Stimulated activated CD4-positive, alpha-beta T cell treated with anti-CD3 and anti-CD28 coated beads, TNF-alpha, amount 100 ng/mL, for 24 hours (primary cell): Measurements from ENCODE around the gene SCN4A.
A peak's percentile ranks its signal among the peaks of the same experiment; 100 is the strongest.

Experiments used
- DNase-seq, 3 experiments: peaks; one replicate each; pipeline ENCODE4 v3.0.0-alpha.2; 2020; ENCODE audit warnings: low read depth in 3 of 3

SCN4A gene

DNA sequence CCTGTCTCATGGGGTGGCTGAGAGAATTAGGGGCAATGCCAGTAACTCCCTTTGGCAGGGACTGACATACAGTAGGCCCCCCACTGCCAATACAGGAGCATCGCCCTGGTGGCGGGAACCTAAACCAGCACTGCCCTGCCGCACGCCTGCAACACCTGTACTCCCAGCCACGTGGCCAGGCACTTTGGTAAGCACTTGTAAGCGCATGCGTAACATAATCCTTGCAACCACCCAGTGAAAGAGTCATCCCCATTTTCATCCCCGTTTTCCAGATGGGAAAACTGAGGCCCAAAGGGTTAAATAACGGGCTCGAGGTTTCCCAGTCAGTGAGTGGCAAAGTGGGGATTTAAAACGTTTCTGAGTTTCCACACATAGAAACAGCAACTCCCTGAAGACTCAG is 17.5 kb downstream of the SCN4A start:
- DNase-seq: no peak

GRCh38 chr17:63954402-63955063 is 18.2 kb downstream of the SCN4A start:
- DNase-seq: no peak

DNA sequence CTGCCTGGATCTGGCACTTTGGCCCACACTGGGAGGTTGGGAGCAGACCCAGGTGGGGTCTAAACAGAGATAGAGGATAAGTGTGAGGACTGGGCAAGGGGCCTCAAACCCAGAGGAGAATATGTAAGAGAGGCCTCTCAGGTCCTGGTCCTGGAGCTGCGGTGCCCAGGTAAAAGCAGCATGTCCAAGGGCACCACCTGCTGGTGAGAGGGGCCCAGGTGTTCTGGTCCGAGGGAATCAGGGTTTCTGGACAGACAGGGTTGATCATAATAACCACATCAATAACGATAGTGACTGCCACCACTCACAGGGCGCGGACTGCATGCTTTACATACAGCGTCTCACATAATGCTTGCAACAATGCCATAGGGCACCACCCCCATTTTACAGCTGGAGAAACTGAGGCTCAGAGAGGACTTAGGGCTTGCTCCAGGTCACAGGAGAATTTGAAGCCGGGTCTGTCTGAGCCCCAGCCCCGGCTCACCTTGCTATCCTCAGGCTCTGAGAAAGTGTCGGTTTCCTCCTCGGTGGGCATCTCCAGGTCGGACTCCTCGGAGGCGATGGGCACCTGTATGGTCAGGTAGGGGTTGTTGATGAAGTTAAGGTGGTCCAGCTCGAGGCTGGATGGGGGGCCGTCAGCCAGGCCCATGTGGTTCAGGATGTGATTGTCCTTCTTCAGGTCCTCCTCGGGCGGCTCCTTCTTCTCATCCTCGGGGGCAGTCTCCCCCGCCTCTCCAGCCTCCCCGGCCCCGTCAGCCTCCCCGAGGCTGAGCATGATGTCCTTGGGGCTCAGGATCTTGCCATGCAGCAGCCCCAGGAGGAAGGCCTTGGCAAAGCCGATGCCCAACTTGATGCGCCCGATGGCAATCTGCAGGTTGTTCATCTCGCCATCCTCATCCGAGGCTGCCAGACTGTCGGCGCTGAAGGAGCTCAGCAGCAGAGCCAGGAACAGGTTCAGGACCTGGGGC is 21.5 kb downstream of the SCN4A start:
- no peak for DNase-seq

DNA sequence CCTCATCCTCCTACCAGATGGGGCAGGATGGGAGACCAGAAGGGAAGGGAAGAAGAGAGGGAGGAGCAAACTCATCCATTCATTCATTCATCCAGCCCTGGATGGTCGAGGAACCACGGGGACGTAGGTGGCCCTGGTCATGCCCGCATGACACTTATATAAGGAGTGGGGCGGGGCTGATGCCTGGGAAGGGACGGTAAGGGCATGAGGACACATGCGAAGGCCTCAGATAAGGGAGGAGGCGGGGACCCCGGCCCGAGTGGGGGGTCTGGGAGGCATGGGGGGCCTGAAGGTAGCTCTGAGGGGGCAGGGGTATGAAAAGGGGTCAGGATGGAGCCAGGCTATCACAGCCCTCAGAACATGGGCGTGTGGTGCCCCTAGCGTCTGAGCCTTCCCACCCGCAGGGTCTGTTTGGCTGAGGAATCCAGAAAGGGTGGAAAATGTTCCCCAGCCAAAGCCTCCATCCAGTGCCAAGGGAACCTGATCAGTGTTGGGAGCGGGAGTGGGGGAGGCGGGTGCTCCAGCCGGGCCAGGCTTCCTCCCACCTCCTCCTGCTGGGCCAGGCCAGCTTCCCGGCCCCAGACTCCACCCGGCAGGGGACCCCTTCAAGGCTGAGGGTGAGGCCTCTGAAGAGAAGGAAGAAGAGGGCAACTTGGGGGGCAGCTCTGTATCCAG is 23.0 kb downstream of the SCN4A start:
- DNase-seq: no peak

- no peak for DNase-seq
Measured at GRCh38 chr17:63948521-63948920, 24.2 kb downstream of the SCN4A start.

DNA sequence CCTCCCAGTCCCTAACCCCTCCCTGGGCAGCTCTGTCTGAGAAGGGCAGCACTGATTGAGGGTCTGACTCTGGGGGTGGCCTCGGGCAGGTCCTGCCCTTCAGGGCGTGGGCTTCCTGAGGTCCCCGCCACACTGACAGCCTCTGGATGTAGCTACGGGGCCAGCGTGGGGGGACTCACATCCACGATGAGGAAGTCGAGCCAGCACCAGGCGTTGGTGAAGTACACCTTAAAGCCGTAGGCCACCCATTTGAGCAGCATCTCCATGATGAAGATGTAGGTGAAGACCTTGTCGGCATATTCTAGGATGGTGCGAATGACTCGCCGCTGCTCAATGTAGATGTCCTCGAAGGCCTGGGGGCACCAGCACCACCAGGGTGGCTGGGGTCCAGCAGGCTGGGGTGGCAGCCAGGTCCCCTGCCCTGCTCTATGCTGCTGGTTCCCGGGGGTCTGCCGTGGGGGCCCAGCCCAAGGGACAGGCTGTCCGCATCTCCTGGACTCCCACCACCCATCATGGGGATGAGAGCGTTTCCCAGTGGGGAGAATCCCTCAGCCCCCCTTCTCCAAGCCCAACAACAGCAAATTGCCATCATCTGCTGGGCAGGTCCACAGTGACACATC is 24.9 kb downstream of the SCN4A start:
- DNase-seq: no peak

- peak; percentile 35 to 50 (median 44) for DNase-seq
Measured at GRCh38 chr17:63946440-63947363, 26.0 kb downstream of the SCN4A start.

GRCh38 chr17:63945784-63946439 is 26.8 kb downstream of the SCN4A start:
- no peak for DNase-seq

DNA sequence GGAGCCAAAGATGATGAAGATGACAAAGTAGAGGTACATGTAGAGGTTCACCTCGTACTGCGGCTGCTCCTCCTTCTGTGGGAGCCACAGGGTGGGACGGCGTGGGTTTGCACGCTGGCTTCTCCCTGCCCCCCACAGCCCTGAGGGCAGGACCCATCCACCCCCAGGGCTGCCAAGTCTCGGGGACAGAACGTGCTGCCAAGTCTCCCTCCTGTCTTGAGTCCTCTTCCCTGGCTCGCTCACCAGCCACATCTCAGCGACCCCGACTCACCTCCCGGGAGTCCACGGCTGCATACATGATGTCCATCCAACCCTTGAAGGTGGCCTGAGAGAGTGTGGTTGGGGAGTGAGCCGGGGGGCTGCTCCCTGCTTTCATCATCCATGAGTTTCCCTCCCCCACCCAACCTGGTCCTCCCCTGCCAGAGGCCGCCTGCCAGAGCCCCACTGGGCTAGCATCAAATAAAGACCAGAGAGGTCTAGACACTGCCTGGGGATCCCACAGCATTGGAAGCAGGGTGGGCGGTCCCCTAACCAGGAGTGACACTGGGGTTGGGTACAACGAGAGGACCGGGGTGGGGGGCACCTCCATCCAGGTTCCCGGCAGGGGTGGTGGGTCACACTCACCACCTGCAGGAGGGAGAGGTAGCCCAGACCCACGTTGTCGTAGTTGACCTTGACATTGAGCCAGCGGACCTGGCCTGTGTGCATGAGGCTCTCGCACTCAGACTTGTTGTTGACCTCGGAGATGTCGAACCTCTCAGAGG is 27.8 kb downstream of the SCN4A start:
- no peak for DNase-seq

DNA sequence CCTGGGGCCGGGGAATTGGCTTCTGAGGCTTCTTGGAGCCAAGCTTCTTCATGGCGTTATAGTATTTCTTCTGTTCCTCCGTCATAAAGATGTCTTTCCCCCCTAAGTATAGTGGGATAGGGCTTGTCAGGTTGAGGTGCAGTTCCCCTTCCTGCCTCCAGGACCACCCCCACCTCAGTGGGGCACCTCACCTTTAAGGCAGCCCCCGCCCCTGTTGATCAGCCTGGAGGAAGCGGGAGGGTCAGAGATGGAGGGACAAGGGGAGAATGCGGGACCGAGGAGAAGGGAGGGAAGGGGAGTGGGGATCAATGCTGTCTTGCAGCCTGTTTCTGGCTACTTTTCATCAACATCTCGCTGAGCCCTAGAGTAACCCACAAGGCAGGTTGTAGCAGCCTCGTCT is 29.0 kb downstream of the SCN4A start:
- DNase-seq: no peak

DNA sequence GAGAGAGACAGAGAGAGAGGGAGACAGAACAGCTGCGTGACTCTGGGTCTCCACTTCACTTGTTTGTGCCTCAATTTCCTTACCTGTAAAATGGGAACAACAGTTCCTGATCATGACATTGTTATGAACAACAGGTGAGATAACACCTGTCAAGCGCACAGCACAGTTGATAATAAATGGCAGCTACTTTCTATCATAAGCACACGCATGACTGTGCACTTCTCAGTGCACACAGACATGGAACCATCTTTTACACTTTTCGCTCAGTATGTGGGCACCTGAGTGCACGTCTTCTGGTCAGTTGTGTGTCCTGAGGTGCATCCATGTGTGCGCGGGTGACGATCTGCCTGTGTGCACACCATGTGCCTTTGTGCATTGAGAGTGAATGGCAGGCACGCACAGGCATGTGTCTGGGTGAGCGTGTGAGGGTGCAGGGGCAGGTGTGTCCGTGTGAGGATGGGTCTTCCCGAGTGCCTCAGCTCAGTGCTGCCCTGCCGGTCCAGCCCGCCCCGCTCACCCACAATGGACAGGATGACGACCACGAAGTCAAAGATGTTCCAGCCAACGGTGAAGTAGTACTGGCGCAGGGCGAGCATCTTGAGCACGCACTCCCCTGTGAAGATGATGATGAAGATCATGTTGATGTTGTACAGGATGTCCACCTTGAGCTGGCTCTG is 30.3 kb downstream of the SCN4A start:
- no peak for DNase-seq

GRCh38 chr17:63941751-63942150 is 31.0 kb downstream of the SCN4A start:
- no peak for DNase-seq

DNA sequence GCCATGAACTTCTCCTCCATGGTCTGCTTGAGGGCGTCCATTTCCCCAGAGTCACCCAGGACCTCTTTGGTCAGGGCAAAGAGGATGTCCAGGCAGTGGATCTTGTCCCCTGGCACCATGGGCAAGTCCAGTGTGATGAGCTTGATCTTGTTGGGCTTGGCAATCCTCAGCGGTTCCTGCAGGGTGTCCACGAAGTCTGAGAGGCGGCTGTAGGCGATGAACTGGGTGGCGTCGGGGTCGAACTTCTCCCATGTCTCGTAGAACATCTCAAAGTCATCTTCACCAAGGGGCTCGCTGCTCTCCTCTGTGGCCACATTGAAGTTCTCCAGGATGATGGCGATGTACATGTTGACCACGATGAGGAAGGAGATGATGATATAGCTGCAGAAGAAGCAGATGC is 31.6 kb downstream of the SCN4A start:
- no peak for DNase-seq

DNA sequence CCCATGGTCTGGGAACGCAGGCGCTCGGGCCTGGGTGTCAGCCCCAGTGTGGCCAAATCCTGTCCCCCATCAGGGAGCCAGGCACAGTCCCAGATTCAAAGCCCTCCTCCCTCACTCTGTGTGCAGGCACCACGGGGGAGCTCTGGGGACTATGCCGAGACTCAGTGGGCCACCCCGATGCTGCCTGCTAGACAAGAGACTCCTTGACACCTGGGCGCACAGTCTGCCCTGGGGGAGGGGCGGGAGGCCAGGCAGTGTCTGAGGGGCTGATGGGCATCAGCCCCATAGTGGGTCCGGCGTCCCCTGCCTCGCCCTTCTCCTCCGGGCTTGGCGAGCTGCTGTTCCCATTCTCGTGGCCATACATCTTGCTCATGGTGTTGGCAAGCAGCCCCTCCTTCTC is 32.1 kb downstream of the SCN4A start:
- no peak for DNase-seq

GRCh38 chr17:63939884-63940283 is 32.8 kb downstream of the SCN4A start:
- DNase-seq: no peak

- DNase-seq: no peak
Measured at GRCh38 chr17:63939401-63939800, 33.3 kb downstream of the SCN4A start.

GRCh38 chr17:63937920-63938319 is 34.8 kb downstream of the SCN4A start:
- no peak for DNase-seq

GRCh38 chr17:63937319-63937718 is 35.4 kb downstream of the SCN4A start:
- no peak for DNase-seq
